PC-9 (cell line): Measurements from ENCODE around the gene GULP1.

Experiments used
- CTCF ChIP-seq: fragments of 200-600 bp; sonication (generic); conservative IDR thresholded peaks from 2 replicates; pipeline ENCODE4 v1.6.1; 2017; ENCODE audit warnings: mixed run types, antibody characterized with exemption, mild to moderate bottlenecking, moderate library complexity
- EZH2 ChIP-seq: fragments of 200-600 bp; sonication (generic); IDR thresholded peaks from 2 replicates; pipeline ENCODE4 v1.8.0; 2017; ENCODE audit warnings: antibody characterized with exemption, low read depth

GRCh38 chr2:188391354-188391753, 99.7 kb downstream of the GULP1 start:
- TF ChIP-seq CTCF (no peak), EZH2 (no peak)
